B cell (primary cell): ENCODE results near the gene OR1L8. TPM values are rescaled to one million over a fixed set of nuclear protein-coding genes. Genes with fewer than 3 reads are reported as not detected.

Experiments used
- ATAC-seq: fragments of 200-7000 bp; cut with Tn5 transposase; one replicate; pipeline ENCODE4 v1.10.0; 2021; ENCODE audit warnings: low read depth, mild to moderate bottlenecking, moderate number of reproducible peaks, moderate library complexity
- CTCF ChIA-PET: fragments of 350-600 bp; sonication (Branson Sonifier 250); formaldehyde crosslinking; loops from one replicate; lab custom pipeline; 2021; ENCODE audit warnings: antibody characterized with exemption, inconsistent platforms; lab: Charles Lee
- POLR2A ChIA-PET: fragments of 350-600 bp; sonication (Branson Sonifier 250); formaldehyde crosslinking; loops from one replicate; lab custom pipeline; 2021; ENCODE audit warnings: antibody characterized with exemption; lab: Charles Lee
- DNase-seq: peaks from one replicate; pipeline ENCODE4 v3.0.0; 2013
- H2AFZ ChIP-seq: 2 replicates; pipeline ENCODE4 v1.6.1; 2012; ENCODE audit warnings: mild to moderate bottlenecking, low read depth, low read length; ENCODE audit not compliant: insufficient read depth, poor library complexity, severe bottlenecking
- H3K27ac ChIP-seq, 2 donors: 1 replicate in 1 of 2; 2 replicates in 1 of 2; pipeline ENCODE4 v1.5.1; 2012 to 2013; ENCODE audit warnings: low read length in 2 of 2, mild to moderate bottlenecking in 2 of 2, moderate library complexity in 1 of 2
- H3K27me3 ChIP-seq, 4 experiments: fragments of 200-600 bp in 1 of 4; sonication (generic) in 1 of 4; replicated peaks in 1 of 4; 1 replicate in 2 of 4; 2 replicates in 2 of 4; pipeline versions ENCODE4 v1.6.1 to v1.7.0; 2013 to 2016; ENCODE audit warnings: low read length in 3 of 4, mild to moderate bottlenecking in 2 of 4, mixed read lengths in 1 of 4, moderate library complexity in 1 of 4; ENCODE audit not compliant: insufficient read depth in 4 of 4, control insufficient read depth in 3 of 4; ENCODE audit errors: control extremely low read depth in 1 of 4
- H3K36me3 ChIP-seq, 2 experiments: replicated peaks in 1 of 2; 1 replicate in 1 of 2; 2 replicates in 1 of 2; pipeline versions ENCODE4 v1.6.1 to v1.7.1; 2013; ENCODE audit warnings: low read length in 1 of 2; ENCODE audit not compliant: insufficient read depth in 2 of 2, control insufficient read depth in 1 of 2; ENCODE audit errors: control extremely low read depth in 1 of 2, extremely low read depth in 1 of 2
- H3K4me1 ChIP-seq, 2 donors: fragments of 200-600 bp in 1 of 2; sonication (generic) in 1 of 2; 1 replicate in 1 of 2; 2 replicates in 1 of 2; pipeline versions ENCODE4 v1.5.1 to v1.6.1; 2013 to 2017; ENCODE audit warnings: low read length in 2 of 2; ENCODE audit not compliant: control insufficient read depth in 2 of 2, insufficient read depth in 2 of 2
- H3K4me2 ChIP-seq: replicated peaks from 2 replicates; pipeline ENCODE3; 2012; ENCODE audit warnings: mild to moderate bottlenecking, low read depth, low read length; ENCODE audit not compliant: poor library complexity, severe bottlenecking
- H3K4me3 ChIP-seq, 5 experiments: fragments of 200-600 bp in 1 of 5; sonication (generic) in 1 of 5; 1 replicate in 3 of 5; 2 replicates in 2 of 5; pipeline versions ENCODE4 v1.5.1 to v1.7.0; 2011 to 2016; ENCODE audit warnings: low read length in 4 of 5, mild to moderate bottlenecking in 4 of 5, low read depth in 2 of 5, control low read depth in 1 of 5, moderate library complexity in 1 of 5; ENCODE audit not compliant: insufficient read depth in 1 of 5; ENCODE audit errors: control extremely low read depth in 1 of 5, extremely low read depth in 1 of 5
- H3K79me2 ChIP-seq: fragments of 200-600 bp; sonication (generic); one replicate; pipeline ENCODE4 v1.6.0; 2016; ENCODE audit warnings: low read length; ENCODE audit not compliant: control insufficient read depth, insufficient read depth
- H3K9ac ChIP-seq: fragments of 200-600 bp; sonication (generic); 2 replicates; pipeline ENCODE4 v1.6.1; 2017; ENCODE audit warnings: mild to moderate bottlenecking, low read length, moderate library complexity
- H3K9me3 ChIP-seq, 3 donors: one replicate each; pipeline versions ENCODE4 v1.6.1 to v1.7.1; 2013; ENCODE audit warnings: low read length in 2 of 3; ENCODE audit not compliant: control insufficient read depth in 2 of 3, insufficient read depth in 1 of 3; ENCODE audit errors: control extremely low read depth in 1 of 3
- H4K20me1 ChIP-seq: 2 replicates; pipeline ENCODE4 v1.6.0; 2012; ENCODE audit warnings: mild to moderate bottlenecking, low read length; ENCODE audit not compliant: insufficient read depth, control insufficient read depth, poor library complexity, severe bottlenecking
- H3K27ac Mint-ChIP-seq: one replicate; pipeline ENCODE4 v1.8.0; 2021; ENCODE audit warnings: mixed read lengths
- H3K27me3 Mint-ChIP-seq: one replicate; pipeline ENCODE4 v1.8.0; 2021; ENCODE audit warnings: mixed read lengths
- H3K4me1 Mint-ChIP-seq: one replicate; pipeline ENCODE4 v1.8.0; 2021; ENCODE audit warnings: mixed read lengths
- H3K4me3 Mint-ChIP-seq: one replicate; pipeline ENCODE4 v1.8.0; 2021; ENCODE audit warnings: mixed read lengths
- H3K9me3 Mint-ChIP-seq: one replicate; pipeline ENCODE4 v1.8.0; 2022; ENCODE audit warnings: mixed read lengths; ENCODE audit not compliant: insufficient read depth
- CTCF ChIP-seq: fragments of 200-600 bp; IDR thresholded peaks from one replicate; pipeline ENCODE4 v1.8.0; 2022; ENCODE audit warnings: antibody characterized with exemption, mild to moderate bottlenecking
- EZH2 ChIP-seq: IDR thresholded peaks from 2 replicates; pipeline ENCODE4 v1.6.1; 2012; ENCODE audit warnings: borderline replicate concordance, low read depth, mild to moderate bottlenecking, moderate library complexity, low read length; ENCODE audit not compliant: insufficient read depth, poor library complexity, severe bottlenecking
- WGBS: methylation state at CpG from one replicate; pipeline ENCODE4 v1.1.5; 2013; ENCODE audit warnings: missing lambda C conversion rate; ENCODE audit not compliant: insufficient coverage; 5-methylcytosine and 5-hydroxymethylcytosine counted together
- intact Hi-C: fragments of 100-400 bp; cut with micrococcal nuclease; formaldehyde crosslinking; loops from one replicate; pipeline ENCODE4 v1.10.0; 2022
- polyA plus RNA-seq: library from polyadenylated mRNA; depleted of rRNA; stranded (reverse); fragments of >200 nt; gene quantifications from 2 replicates; pipeline ENCODE4 v1.2.3, GENCODE V29; 2012
- total RNA-seq, 2 donors: library from RNA; stranded (reverse); fragments of 120-200 nt in 1 of 2; gene quantifications; 1 replicate in 1 of 2; 2 replicates in 1 of 2; pipeline versions ENCODE4 v1.2.3 to v1.2.4, GENCODE V29; 2013 to 2022

The OR1L8 gene
- total and polyA plus RNA-seq, 2 donors (not counting 1 experiment from before 2014, with no cell fraction given) = not detected

DNA sequence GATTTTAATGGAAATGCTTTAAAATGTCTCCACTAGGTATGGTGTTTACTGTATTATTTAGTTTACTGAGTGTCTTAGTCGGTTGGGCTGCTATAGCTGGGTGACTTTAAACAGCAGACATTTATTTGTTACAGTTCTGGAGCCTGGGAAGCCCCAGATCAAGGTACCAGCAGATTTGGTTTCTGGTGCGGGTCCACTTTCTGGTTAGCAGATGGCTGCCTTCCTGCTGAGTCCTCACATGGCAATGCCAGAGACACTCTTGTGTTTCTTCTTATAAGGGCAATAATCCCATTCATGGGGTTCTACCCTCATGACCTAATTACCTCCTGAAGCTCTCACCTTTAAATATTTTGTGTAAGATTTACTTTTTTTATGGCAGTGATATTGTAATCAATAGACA, 65.0 kb downstream of the OR1L8 start:
- no peak overlapping the region for H3K9ac ChIP-seq
- DNase-seq = no peak
- Mint-ChIP-seq H3K4me3 (no peak overlapping the region), H3K4me1 (no peaks in the 10 kb centered on the region), H3K27me3 (peaks cover 28% of the 10 kb centered on the region), H3K9me3 (no peaks in the 10 kb centered on the region), H3K27ac (no peak overlapping the region)
- peaks cover 0 to 10% (median 3%) of the 10 kb centered on the region in 4 experiments for H3K27me3 ChIP-seq
- POLR2A ChIA-PET = no interaction called here
- CTCF ChIA-PET = no interaction called here
- H3K9me3 ChIP-seq = no peaks in the 10 kb centered on the region
- no peak overlapping the region for H3K4me2 ChIP-seq
- no peaks in the 10 kb centered on the region for H3K4me1 ChIP-seq
- 82% methylated on average over 2 of the region's 2 CpGs for WGBS
- no peak overlapping the region for H3K27ac ChIP-seq
- no peak overlapping the region for H2AFZ ChIP-seq
- no peaks in the 10 kb centered on the region for H4K20me1 ChIP-seq
- intact Hi-C loops = no loop called here
- ATAC-seq = no peak
- no peaks in the 10 kb centered on the region for H3K79me2 ChIP-seq
- H3K36me3 ChIP-seq = no peaks in the 10 kb centered on the region
- no peak for TF ChIP-seq EZH2
- TF ChIP-seq CTCF = no peak
- no peak overlapping the region for H3K4me3 ChIP-seq

Other genes with a start within 250 kb of the OR1L8 start
- gene PTGS1, start 212.4 kb downstream of the OR1L8 start, total RNA-seq = 9.5 and 10.4 TPM in 2 replicates
- gene PTGS1, start 212.4 kb downstream of the OR1L8 start, polyA plus RNA-seq = 14.6 and 15.3 TPM in 2 replicates
- not detected in 2 replicates for gene OR1J1, start 105.5 kb downstream of the OR1L8 start, total RNA-seq
- gene OR1J1, start 105.5 kb downstream of the OR1L8 start, polyA plus RNA-seq = not detected in 2 replicates
- not detected in 2 replicates for gene OR1J2, start 72.6 kb downstream of the OR1L8 start, total RNA-seq
- not detected in 2 replicates for gene OR1J2, start 72.6 kb downstream of the OR1L8 start, polyA plus RNA-seq
- not detected in 2 replicates for gene OR1J4, start 64.2 kb downstream of the OR1L8 start, total RNA-seq
- gene OR1J4, start 64.2 kb downstream of the OR1L8 start, polyA plus RNA-seq = not detected in 2 replicates
- gene OR1N1, start 56.1 kb downstream of the OR1L8 start, total RNA-seq = not detected in 2 replicates
- not detected in 2 replicates for gene OR1N1, start 56.1 kb downstream of the OR1L8 start, polyA plus RNA-seq
- not detected in 2 replicates for gene OR1N2, start 30.3 kb downstream of the OR1L8 start, total RNA-seq
- not detected in 2 replicates for gene OR1N2, start 30.3 kb downstream of the OR1L8 start, polyA plus RNA-seq
- not detected in 2 replicates for gene OR1Q1, start 31.4 kb upstream of the OR1L8 start, total RNA-seq
- 0.46 TPM in 1 of 2 replicates, not detected in the other for gene OR1Q1, start 31.4 kb upstream of the OR1L8 start, polyA plus RNA-seq
- not detected in 2 replicates for gene OR1B1, start 74.2 kb upstream of the OR1L8 start, total RNA-seq
- 0.29 TPM in 1 of 2 replicates, not detected in the other for gene OR1B1, start 74.2 kb upstream of the OR1L8 start, polyA plus RNA-seq
- not detected in 2 replicates for gene OR1L1, start 78.3 kb upstream of the OR1L8 start, total RNA-seq
- not detected in 2 replicates for gene OR1L1, start 78.3 kb upstream of the OR1L8 start, polyA plus RNA-seq
- gene OR1L3, start 91.7 kb upstream of the OR1L8 start, total RNA-seq = not detected in 2 replicates
- gene OR1L3, start 91.7 kb upstream of the OR1L8 start, polyA plus RNA-seq = not detected in 2 replicates
- not detected in 2 replicates for gene OR1L4, start 140.6 kb upstream of the OR1L8 start, total RNA-seq
- gene OR1L4, start 140.6 kb upstream of the OR1L8 start, polyA plus RNA-seq = not detected in 2 replicates
- gene OR1L6, start 158.9 kb upstream of the OR1L8 start, total RNA-seq = not detected in 2 replicates
- gene OR1L6, start 158.9 kb upstream of the OR1L8 start, polyA plus RNA-seq = not detected in 2 replicates
- gene OR5C1, start 205.5 kb upstream of the OR1L8 start, total RNA-seq = not detected in 2 replicates
- gene OR5C1, start 205.5 kb upstream of the OR1L8 start, polyA plus RNA-seq = not detected in 2 replicates
- not detected in 2 replicates for gene OR1K1, start 216.7 kb upstream of the OR1L8 start, total RNA-seq
- not detected in 2 replicates for gene OR1K1, start 216.7 kb upstream of the OR1L8 start, polyA plus RNA-seq
- gene PDCL, start 245.2 kb upstream of the OR1L8 start, total RNA-seq = 15.8 and 19.4 TPM in 2 replicates
- 2.7 and 4.3 TPM in 2 replicates for gene PDCL, start 245.2 kb upstream of the OR1L8 start, polyA plus RNA-seq